HFF-Myc (cell line): Measurements from ENCODE around the gene PDS5A.

Source experiments
- DNase-seq: peaks from one replicate; pipeline ENCODE4 v3.0.0-alpha.2; 2011; ENCODE audit warnings: low read depth; ENCODE audit errors: extremely low read depth
- H3K4me3 ChIP-seq: replicated peaks from 2 replicates; pipeline ENCODE4 v1.5.1; 2011; ENCODE audit warnings: low read depth, mild to moderate bottlenecking, control low read depth, low read length
- CTCF ChIP-seq: IDR thresholded peaks from 2 replicates; pipeline ENCODE4 v1.5.1; 2012; ENCODE audit warnings: mild to moderate bottlenecking, low read depth, low read length, control low read depth; ENCODE audit errors: missing control alignments

Gene PDS5A

GRCh38 chr4:39883646-39884045, 94.1 kb downstream of the PDS5A start:
- TF ChIP-seq CTCF = no peak
- H3K4me3 ChIP-seq = no peak overlapping the region
- DNase-seq = no peak

GRCh38 chr4:39881789-39882188, 95.9 kb downstream of the PDS5A start:
- no peak for TF ChIP-seq CTCF
- DNase-seq = no peak

GRCh38 chr4:39877971-39878370, 99.7 kb downstream of the PDS5A start:
- H3K4me3 ChIP-seq = no peak overlapping the region
- no peak for DNase-seq
- TF ChIP-seq CTCF = no peak

More at GRCh38 chr4:39881789-39882188, 95.9 kb downstream of the PDS5A start:
- H3K4me3 ChIP-seq = no peak overlapping the region

- TF ChIP-seq CTCF = no peak
- H3K4me3 ChIP-seq = no peak overlapping the region
- DNase-seq = no peak
Observed at GRCh38 chr4:39873823-39874222, 103.9 kb downstream of the PDS5A start.

- H3K4me3 ChIP-seq = no peak overlapping the region
- TF ChIP-seq CTCF = no peak
- no peak for DNase-seq
Observed at GRCh38 chr4:39865280-39865679, 112.4 kb downstream of the PDS5A start.

- no peak overlapping the region for H3K4me3 ChIP-seq
- DNase-seq = no peak
- no peak for TF ChIP-seq CTCF
Observed at GRCh38 chr4:39864391-39864790, 113.3 kb downstream of the PDS5A start.

- no peak overlapping the region for H3K4me3 ChIP-seq
- no peak for TF ChIP-seq CTCF
- DNase-seq = no peak
Observed at GRCh38 chr4:39860804-39861203, 116.9 kb downstream of the PDS5A start.
